Progenitor cell of endocrine pancreas (in vitro differentiated cells): ENCODE measurements around the gene NRXN3. TPM values are rescaled to one million over a fixed set of nuclear protein-coding genes. Genes with fewer than 3 reads are reported as not detected.

ENCODE experiments used
- DNase-seq: peaks from one replicate; pipeline ENCODE4 v3.0.0; 2021; ENCODE audit warnings: low spot score; ENCODE audit not compliant: unreplicated experiment
- H3K27ac Mint-ChIP-seq: 2 replicates; pipeline ENCODE4 v1.8.0; 2021; ENCODE audit warnings: mild to moderate bottlenecking, moderate library complexity, mixed read lengths
- H3K27me3 Mint-ChIP-seq: 2 replicates; pipeline ENCODE4 v1.8.0; 2021; ENCODE audit warnings: mixed read lengths
- H3K36me3 Mint-ChIP-seq: 2 replicates; pipeline ENCODE4 v1.8.0; 2022; ENCODE audit warnings: mixed read lengths; ENCODE audit not compliant: insufficient read depth
- H3K4me1 Mint-ChIP-seq: 2 replicates; pipeline ENCODE4 v1.8.0; 2021; ENCODE audit warnings: low read depth, mixed read lengths
- H3K4me3 Mint-ChIP-seq: 2 replicates; pipeline ENCODE4 v1.8.0; 2021; ENCODE audit warnings: low read depth, mild to moderate bottlenecking, moderate library complexity, mixed read lengths
- H3K9me3 Mint-ChIP-seq: 2 replicates; pipeline ENCODE4 v1.8.0; 2021; ENCODE audit warnings: low read depth, mixed read lengths
- CTCF ChIP-seq: fragments of 200-600 bp; sonication (generic); IDR thresholded peaks from one replicate; pipeline ENCODE4 v1.5.0; 2021; ENCODE audit warnings: antibody characterized with exemption, mild to moderate bottlenecking; ENCODE audit not compliant: unreplicated experiment
- total RNA-seq: library from RNA; stranded (reverse); gene quantifications from 2 replicates; pipeline ENCODE4 v1.2.1, GENCODE V29; 2021

Gene NRXN3
- total RNA-seq, 1 donor from 2014 or later: 22.1 TPM

- H3K4me3 Mint-ChIP-seq: no peak overlapping the region
- H3K4me1 Mint-ChIP-seq: peaks cover 17% of the 10 kb centered on the region
- no peak for TF ChIP-seq CTCF
- peaks cover 37% of the 10 kb centered on the region for H3K27me3 Mint-ChIP-seq
- DNase-seq: no peak
- H3K36me3 Mint-ChIP-seq: no peaks in the 10 kb centered on the region
- no peaks in the 10 kb centered on the region for H3K9me3 Mint-ChIP-seq
- H3K27ac Mint-ChIP-seq: no peak overlapping the region
Measured at GRCh38 chr14:79724934-79725717, 1555.0 kb downstream of the NRXN3 start.

GRCh38 chr14:79727900-79728299, 1557.7 kb downstream of the NRXN3 start:
- Mint-ChIP-seq H3K4me1 (peaks cover 23% of the 10 kb centered on the region), H3K9me3 (no peaks in the 10 kb centered on the region), H3K27ac (no peak overlapping the region), H3K4me3 (no peak overlapping the region), H3K27me3 (peaks cover 46% of the 10 kb centered on the region), H3K36me3 (no peaks in the 10 kb centered on the region)
- DNase-seq: no peak
- TF ChIP-seq CTCF: no peak

- DNase-seq: no peak
- Mint-ChIP-seq H3K4me3 (no peak overlapping the region), H3K27me3 (peaks cover 46% of the 10 kb centered on the region), H3K4me1 (peaks cover 23% of the 10 kb centered on the region), H3K27ac (no peak overlapping the region), H3K9me3 (no peaks in the 10 kb centered on the region), H3K36me3 (no peaks in the 10 kb centered on the region)
- no peak for TF ChIP-seq CTCF
Measured at GRCh38 chr14:79728331-79728730, 1558.2 kb downstream of the NRXN3 start.

- Mint-ChIP-seq H3K4me3 (no peak overlapping the region), H3K27me3 (peaks cover 36% of the 10 kb centered on the region), H3K36me3 (no peaks in the 10 kb centered on the region), H3K27ac (no peak overlapping the region), H3K9me3 (no peaks in the 10 kb centered on the region), H3K4me1 (peaks cover 22% of the 10 kb centered on the region)
- no peak for DNase-seq
- TF ChIP-seq CTCF: no peak
Measured at GRCh38 chr14:79729731-79730130, 1559.6 kb downstream of the NRXN3 start.

- H3K4me1 Mint-ChIP-seq: peaks cover 21% of the 10 kb centered on the region
- peaks cover 34% of the 10 kb centered on the region for H3K27me3 Mint-ChIP-seq
- peaks cover 3% of the 10 kb centered on the region for H3K36me3 Mint-ChIP-seq
- no peak overlapping the region for H3K27ac Mint-ChIP-seq
- no peak for TF ChIP-seq CTCF
- peaks cover 3% of the 10 kb centered on the region for H3K9me3 Mint-ChIP-seq
- no peak for DNase-seq
- no peak overlapping the region for H3K4me3 Mint-ChIP-seq
Measured at GRCh38 chr14:79730196-79730595, 1560.0 kb downstream of the NRXN3 start.
